Upper lobe of left lung (tissue), 6 donors: Measurements from ENCODE around the gene DOK7. TPM values are rescaled to one million over a fixed set of nuclear protein-coding genes. Genes with fewer than 3 reads are reported as not detected.

ENCODE experiments used
- ATAC-seq, 2 donors: fragments of 200-7000 bp; cut with Tn5 transposase; one replicate each; pipeline ENCODE4 v1.9.1; 2022; ENCODE audit warnings: mild to moderate bottlenecking in 2 of 2, moderate library complexity in 2 of 2; ENCODE audit not compliant: low FRiP score in 2 of 2
- DNase-seq, 2 donors: peaks; one replicate each; pipeline ENCODE4 v3.0.0-alpha.2; 2019 to 2020
- H3K27ac ChIP-seq, 4 donors: fragments of 200-600 bp; sonication (generic); one replicate each; pipeline ENCODE4 v1.5.1; 2016 to 2019
- H3K27me3 ChIP-seq, 4 donors: fragments of 200-600 bp; sonication (generic); one replicate each; pipeline ENCODE4 v1.5.1; 2017 to 2019
- H3K36me3 ChIP-seq, 4 donors: fragments of 200-600 bp; sonication (generic); one replicate each; pipeline ENCODE4 v1.5.1; 2016 to 2019
- H3K4me1 ChIP-seq, 4 donors: fragments of 200-600 bp; sonication (generic); one replicate each; pipeline ENCODE4 v1.5.1; 2018 to 2019
- H3K4me3 ChIP-seq, 4 donors: fragments of 200-600 bp; sonication (generic); one replicate each; pipeline ENCODE4 v1.5.1; 2017 to 2019; ENCODE audit warnings: mild to moderate bottlenecking in 2 of 4, moderate library complexity in 1 of 4
- H3K9me3 ChIP-seq, 4 donors: fragments of 200-600 bp; sonication (generic); one replicate each; pipeline ENCODE4 v1.5.1; 2018 to 2019
- EP300 ChIP-seq, 4 donors: sonication (generic); formaldehyde crosslinking; IDR thresholded peaks; one replicate each; pipeline ENCODE4 v1.5.1; 2017; ENCODE audit warnings: antibody characterized with exemption in 4 of 4, control low read depth in 2 of 4
- POLR2A ChIP-seq, 4 donors: fragments of 450-650 bp; IDR thresholded peaks; one replicate each; pipeline ENCODE4 v1.5.1; 2016 to 2017; ENCODE audit warnings: antibody characterized with exemption in 4 of 4, mild to moderate bottlenecking in 2 of 4
- POLR2AphosphoS5 ChIP-seq, 2 donors: sonication (generic); formaldehyde crosslinking; IDR thresholded peaks; one replicate each; pipeline ENCODE4 v1.5.1; 2017; ENCODE audit warnings: antibody characterized with exemption in 2 of 2
- WGBS, 2 donors: methylation state at CpG; one replicate each; pipeline ENCODE4 v1.1.5; 2017 to 2018; 5-methylcytosine and 5-hydroxymethylcytosine counted together
- total RNA-seq, 6 donors: library from RNA; depleted of rRNA in 4 of 6; stranded (reverse); fragments of >200 nt in 4 of 6; gene quantifications; one replicate each; pipeline versions ENCODE4 v1.1.0 to v1.2.1, GENCODE V29; 2016 to 2021
- TF ChIP-seq, protein P1 (sequence below), 6 experiments: fragments of 450-650 bp in 4 of 6; fragments of 200-600 bp in 2 of 6; sonication (generic) in 2 of 6; IDR thresholded peaks; one replicate each; pipeline ENCODE4 v1.5.1; 2016 to 2019; ENCODE audit warnings: antibody characterized with exemption in 6 of 6
- donor health status: DM: no; HTN: no; CAD: no; lungs with moderate emphysema.
- donor health status: DM: no; HTN: yes; CAD: no; lungs with severe emphysema.

Gene DOK7
- total RNA-seq, 6 donors from 2014 or later, result 2.1 to 16.0 (median 4.0) TPM

DNA sequence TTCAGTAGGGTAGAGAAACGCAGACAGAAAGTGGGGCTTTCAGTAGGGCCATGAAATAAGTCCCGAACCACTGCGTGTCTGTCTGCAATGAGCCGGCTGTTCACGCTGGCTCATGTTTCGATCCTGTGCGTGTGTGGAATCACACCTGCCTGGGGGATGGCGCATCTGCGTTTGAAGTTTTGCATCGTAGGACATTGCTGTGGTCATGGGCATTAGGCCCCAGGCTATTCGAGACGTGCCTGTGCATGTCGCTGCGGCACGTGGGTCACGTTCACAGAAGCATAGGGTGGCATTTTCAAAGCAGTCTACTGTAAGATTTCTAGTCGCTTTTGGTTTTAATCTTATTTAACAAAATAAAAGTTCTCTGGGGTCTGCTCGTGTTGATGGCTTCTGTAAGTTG lies 46.8 kb upstream of the DOK7 start:
- H3K4me1 ChIP-seq, result no peaks in the 10 kb centered on the region
- no peak for TF ChIP-seq EP300 (IDR thresholded peaks at IDR 0.05)
- peaks cover 6 to 54% (median 37%) of the 10 kb centered on the region in 4 donors for H3K36me3 ChIP-seq
- no peak overlapping the region for H3K27ac ChIP-seq
- no peaks in the 10 kb centered on the region for H3K27me3 ChIP-seq
- no peaks in the 10 kb centered on the region for H3K9me3 ChIP-seq
- WGBS, 2 donors, result 90 to 96% methylated on average over 18 of the region's 18 CpGs
- no peak for ATAC-seq
- H3K4me3 ChIP-seq, result no peak overlapping the region
- no peak for DNase-seq

DNA sequence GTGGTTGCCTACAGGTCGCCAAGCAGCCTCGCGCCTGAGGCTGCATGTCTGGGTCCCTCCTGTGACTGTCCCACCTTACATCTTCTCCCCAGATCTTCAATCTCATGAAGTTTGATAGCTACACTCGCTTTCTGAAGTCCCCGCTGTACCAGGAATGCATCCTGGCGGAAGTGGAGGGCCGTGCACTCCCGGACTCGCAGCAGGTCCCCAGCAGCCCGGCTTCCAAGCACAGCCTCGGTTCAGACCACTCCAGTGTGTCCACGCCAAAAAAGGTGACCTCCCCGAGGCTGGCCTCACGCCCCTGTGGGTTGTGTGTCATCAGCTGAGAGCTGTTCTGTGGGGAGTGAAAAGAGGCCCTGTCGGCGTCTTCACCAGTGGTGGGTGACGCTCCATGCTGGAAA lies 46.3 kb upstream of the DOK7 start:
- DNase-seq (peak; percentile 18 to 48), ATAC-seq (no peak)
- 92 to 94% methylated on average over 17 of the region's 17 CpGs for WGBS, 2 donors

DNA sequence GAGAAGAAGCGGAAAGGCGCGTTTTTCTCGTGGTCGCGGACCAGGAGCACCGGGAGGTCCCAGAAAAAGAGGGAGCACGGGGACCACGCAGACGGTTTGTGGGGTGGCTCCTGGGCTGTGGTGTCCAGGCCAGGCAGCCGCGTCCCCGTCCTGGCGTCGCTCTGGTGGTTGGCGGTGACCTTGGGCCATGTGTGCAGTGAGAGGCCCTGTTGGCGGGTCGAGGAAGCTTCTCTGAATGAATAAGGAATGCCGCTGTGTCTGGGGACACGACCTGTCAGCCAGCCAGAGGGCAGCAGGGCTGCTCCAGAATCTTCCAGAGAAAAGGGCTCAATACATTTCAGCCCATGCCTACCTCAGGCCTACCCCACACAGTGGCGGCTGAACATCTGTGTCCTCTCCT lies 45.7 kb upstream of the DOK7 start:
- no peak overlapping the region for H3K4me3 ChIP-seq
- H3K27ac ChIP-seq, result no peak overlapping the region
- no peaks in the 10 kb centered on the region for H3K4me1 ChIP-seq
- no peak for TF ChIP-seq POLR2AphosphoS5 (IDR thresholded peaks at IDR 0.05)
- TF ChIP-seq POLR2A (IDR thresholded peaks at IDR 0.05), result no peak
- TF ChIP-seq EP300 (IDR thresholded peaks at IDR 0.05), result no peak
- TF ChIP-seq, protein P1, sequence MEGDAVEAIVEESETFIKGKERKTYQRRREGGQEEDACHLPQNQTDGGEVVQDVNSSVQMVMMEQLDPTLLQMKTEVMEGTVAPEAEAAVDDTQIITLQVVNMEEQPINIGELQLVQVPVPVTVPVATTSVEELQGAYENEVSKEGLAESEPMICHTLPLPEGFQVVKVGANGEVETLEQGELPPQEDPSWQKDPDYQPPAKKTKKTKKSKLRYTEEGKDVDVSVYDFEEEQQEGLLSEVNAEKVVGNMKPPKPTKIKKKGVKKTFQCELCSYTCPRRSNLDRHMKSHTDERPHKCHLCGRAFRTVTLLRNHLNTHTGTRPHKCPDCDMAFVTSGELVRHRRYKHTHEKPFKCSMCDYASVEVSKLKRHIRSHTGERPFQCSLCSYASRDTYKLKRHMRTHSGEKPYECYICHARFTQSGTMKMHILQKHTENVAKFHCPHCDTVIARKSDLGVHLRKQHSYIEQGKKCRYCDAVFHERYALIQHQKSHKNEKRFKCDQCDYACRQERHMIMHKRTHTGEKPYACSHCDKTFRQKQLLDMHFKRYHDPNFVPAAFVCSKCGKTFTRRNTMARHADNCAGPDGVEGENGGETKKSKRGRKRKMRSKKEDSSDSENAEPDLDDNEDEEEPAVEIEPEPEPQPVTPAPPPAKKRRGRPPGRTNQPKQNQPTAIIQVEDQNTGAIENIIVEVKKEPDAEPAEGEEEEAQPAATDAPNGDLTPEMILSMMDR (IDR thresholded peaks at IDR 0.05), result no peak
- no peak for ATAC-seq
- DNase-seq, result peak in 1 of 2 donors; percentile 64
- no peaks in the 10 kb centered on the region for H3K27me3 ChIP-seq
- no peaks in the 10 kb centered on the region for H3K9me3 ChIP-seq
- WGBS, 2 donors, result 93 to 97% methylated on average over 21 of the region's 21 CpGs
- H3K36me3 ChIP-seq, result peaks cover 6 to 66% (median 43%) of the 10 kb centered on the region in 4 donors

More for the DNA sequence above, 46.3 kb upstream of the DOK7 start:
- Histone ChIP-seq H3K27ac (no peak overlapping the region), H3K36me3 (peaks cover 6 to 60% (median 39%) of the 10 kb centered on the region in 4 donors), H3K4me3 (no peak overlapping the region), H3K27me3 (no peaks in the 10 kb centered on the region), H3K4me1 (no peaks in the 10 kb centered on the region), H3K9me3 (no peaks in the 10 kb centered on the region)
- TF ChIP-seq, protein P1 (IDR thresholded peaks at IDR 0.05), result no peak
- TF ChIP-seq POLR2A (IDR thresholded peaks at IDR 0.05), result no peak
- TF ChIP-seq POLR2AphosphoS5 (IDR thresholded peaks at IDR 0.05), result no peak
- no peak for TF ChIP-seq EP300 (IDR thresholded peaks at IDR 0.05)

DNA sequence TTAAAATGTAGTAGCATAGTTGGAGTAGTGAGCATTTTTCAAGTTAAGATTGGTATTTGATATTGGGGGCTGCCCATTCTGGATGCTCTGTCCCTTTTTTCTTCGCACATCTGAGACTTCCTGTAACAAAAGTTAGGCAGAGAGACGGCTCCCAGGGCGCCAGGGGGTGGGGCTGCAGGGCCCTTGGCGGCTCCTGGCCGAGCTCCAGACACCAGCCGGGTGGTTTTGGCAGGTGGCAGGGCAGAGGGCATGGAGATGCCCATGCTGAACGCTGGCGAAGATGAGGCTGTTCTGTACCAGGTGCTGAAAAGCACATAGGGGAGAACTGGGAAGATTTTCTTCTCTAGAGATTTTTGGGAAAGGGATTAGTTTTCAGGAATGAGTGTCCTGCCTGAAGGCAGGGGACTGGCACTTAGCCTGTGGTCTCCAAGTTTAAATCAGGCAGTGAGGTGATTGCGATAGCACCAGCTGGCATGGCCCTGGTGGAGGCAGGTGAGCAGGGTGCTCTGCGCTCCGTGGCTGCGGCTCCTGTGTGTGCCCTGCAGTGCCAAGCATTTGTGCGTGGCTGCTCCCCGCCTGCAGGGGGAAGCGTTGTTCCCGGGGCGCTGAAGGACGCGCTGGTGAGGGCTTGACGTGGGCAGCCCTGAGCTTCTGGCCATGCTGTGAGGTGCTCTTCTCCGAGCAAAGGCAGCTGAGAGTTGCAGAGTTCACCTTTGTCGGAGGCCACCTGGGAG lies 44.9 kb upstream of the DOK7 start:
- H3K9me3 ChIP-seq, result no peaks in the 10 kb centered on the region
- no peak overlapping the region for H3K27ac ChIP-seq
- WGBS, 2 donors, result 84 to 85% methylated on average over 8 to 22 of the region's 22 CpGs
- H3K4me3 ChIP-seq, result no peak overlapping the region
- no peaks in the 10 kb centered on the region for H3K4me1 ChIP-seq
- no peak for TF ChIP-seq POLR2AphosphoS5 (IDR thresholded peaks at IDR 0.05)
- TF ChIP-seq POLR2A (IDR thresholded peaks at IDR 0.05), result no peak
- no peak for TF ChIP-seq EP300 (IDR thresholded peaks at IDR 0.05)
- TF ChIP-seq, protein P1 (IDR thresholded peaks at IDR 0.05), result no peak
- no peaks in the 10 kb centered on the region for H3K27me3 ChIP-seq
- peaks cover 6 to 73% (median 51%) of the 10 kb centered on the region in 4 donors for H3K36me3 ChIP-seq
- no peak for ATAC-seq
- DNase-seq, result peak in 1 of 2 donors; percentile 69

DNA sequence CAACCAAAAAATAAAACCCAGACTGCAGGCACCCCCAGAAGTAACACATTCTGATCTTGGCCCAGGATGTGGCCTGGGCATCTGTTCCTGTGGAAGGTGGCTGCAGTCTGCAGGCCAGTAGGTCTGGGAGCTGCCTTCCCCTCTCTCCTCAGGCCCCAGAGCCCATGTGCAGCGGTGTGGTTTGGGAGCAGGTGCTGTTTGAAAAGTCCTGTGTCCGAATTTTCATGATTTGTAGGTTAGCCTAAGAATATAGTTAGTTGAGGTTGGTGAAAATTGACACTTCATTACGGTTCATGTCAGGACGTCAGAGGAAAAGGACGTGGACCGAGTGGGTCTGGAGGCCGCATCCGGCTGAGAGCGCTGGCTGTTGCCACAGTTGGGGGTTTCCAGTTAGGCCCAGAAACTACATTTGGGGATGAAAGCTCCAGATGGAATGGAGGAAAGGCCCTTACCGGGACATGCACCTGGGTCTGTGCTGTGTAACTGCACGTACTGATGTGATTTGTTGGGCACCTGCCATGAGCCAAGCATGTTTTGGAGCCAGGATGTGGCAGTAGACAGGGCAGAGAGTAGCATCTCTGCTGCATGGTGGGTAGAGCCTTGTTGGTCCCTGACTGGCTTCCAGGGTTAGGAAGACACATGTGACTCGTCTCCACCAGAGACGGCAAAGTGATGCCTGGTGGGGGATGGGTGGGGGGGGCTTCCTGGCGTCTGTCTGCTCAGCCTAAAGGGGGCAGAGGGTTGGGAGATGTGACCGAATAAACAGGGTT lies 43.1 kb upstream of the DOK7 start:
- WGBS, 2 donors, result 81 to 97% methylated on average over 13 to 15 of the region's 15 CpGs
- H3K36me3 ChIP-seq, result peaks cover 6 to 92% (median 62%) of the 10 kb centered on the region in 4 donors
- no peak for DNase-seq

More for the DNA sequence above, 43.1 kb upstream of the DOK7 start:
- no peaks in the 10 kb centered on the region for H3K9me3 ChIP-seq
- H3K4me3 ChIP-seq, result no peak overlapping the region
- no peak for TF ChIP-seq POLR2A (IDR thresholded peaks at IDR 0.05)
- TF ChIP-seq, protein P1 (IDR thresholded peaks at IDR 0.05), result no peak
- H3K27me3 ChIP-seq, result no peaks in the 10 kb centered on the region
- no peak overlapping the region for H3K27ac ChIP-seq
- no peak for ATAC-seq
- H3K4me1 ChIP-seq, result no peaks in the 10 kb centered on the region
